Osteoblast (primary cell): ENCODE data around the gene PHAF1. TPM values are rescaled to one million over a fixed set of nuclear protein-coding genes. Genes with fewer than 3 reads are reported as not detected.

Source experiments
- DNase-seq: peaks from one replicate; pipeline ENCODE4 v3.0.0; 2011; ENCODE audit warnings: low spot score, mixed read lengths; ENCODE audit not compliant: insufficient read length; ENCODE audit errors: missing footprints
- H2AFZ ChIP-seq: 2 replicates; pipeline ENCODE4 v1.6.0; 2011; ENCODE audit warnings: mild to moderate bottlenecking, low read length
- H3K27ac ChIP-seq: 2 replicates; pipeline ENCODE4 v1.5.1; 2011; ENCODE audit warnings: mild to moderate bottlenecking, low read depth, low read length, moderate library complexity
- H3K27me3 ChIP-seq: 2 replicates; pipeline ENCODE4 v1.6.0; 2012; ENCODE audit warnings: mild to moderate bottlenecking, control low read depth, inconsistent platforms, low read length, moderate library complexity; ENCODE audit not compliant: insufficient read depth
- H3K36me3 ChIP-seq: 2 replicates; pipeline ENCODE4 v1.5.1; 2011; ENCODE audit warnings: mild to moderate bottlenecking, low read length, control low read depth, moderate library complexity; ENCODE audit not compliant: insufficient read depth
- H3K4me1 ChIP-seq: 2 replicates; pipeline ENCODE4 v1.5.1; 2011; ENCODE audit warnings: mild to moderate bottlenecking, low read length, control low read depth, moderate library complexity; ENCODE audit not compliant: insufficient read depth
- H3K4me2 ChIP-seq: 2 replicates; pipeline ENCODE4 v1.6.0; 2011; ENCODE audit warnings: mild to moderate bottlenecking, low read length; ENCODE audit not compliant: insufficient read depth
- H3K4me3 ChIP-seq: fragments of 200-600 bp; sonication (generic); 3 replicates; pipeline ENCODE4 v1.5.1; 2012; ENCODE audit warnings: mild to moderate bottlenecking, low read length, inconsistent platforms; ENCODE audit not compliant: insufficient read depth
- H3K79me2 ChIP-seq: 2 replicates; pipeline ENCODE4 v1.6.0; 2012; ENCODE audit warnings: mild to moderate bottlenecking, low read length, control low read depth, inconsistent platforms; ENCODE audit not compliant: insufficient read depth
- H3K9me3 ChIP-seq: 2 replicates; pipeline ENCODE4 v1.5.1; 2011; ENCODE audit warnings: low read depth, low read length, control low read depth
- H4K20me1 ChIP-seq: 2 replicates; pipeline ENCODE4 v1.6.0; 2012; ENCODE audit warnings: mild to moderate bottlenecking, low read length, control low read depth; ENCODE audit not compliant: insufficient read depth
- total RNA-seq: library from RNA; depleted of rRNA; stranded (reverse); fragments of >200 nt; gene quantifications from 2 replicates; pipeline ENCODE4 v1.2.3, GENCODE V29; 2012
- TF ChIP-seq, protein P1 (sequence below): IDR thresholded peaks from 2 replicates; pipeline ENCODE4 v1.5.1; 2011; ENCODE audit warnings: mild to moderate bottlenecking, low read depth, low read length, moderate library complexity; ENCODE audit errors: extremely low read depth

Gene PHAF1
- total RNA-seq, 1 donor: 13.8 TPM

DNA sequence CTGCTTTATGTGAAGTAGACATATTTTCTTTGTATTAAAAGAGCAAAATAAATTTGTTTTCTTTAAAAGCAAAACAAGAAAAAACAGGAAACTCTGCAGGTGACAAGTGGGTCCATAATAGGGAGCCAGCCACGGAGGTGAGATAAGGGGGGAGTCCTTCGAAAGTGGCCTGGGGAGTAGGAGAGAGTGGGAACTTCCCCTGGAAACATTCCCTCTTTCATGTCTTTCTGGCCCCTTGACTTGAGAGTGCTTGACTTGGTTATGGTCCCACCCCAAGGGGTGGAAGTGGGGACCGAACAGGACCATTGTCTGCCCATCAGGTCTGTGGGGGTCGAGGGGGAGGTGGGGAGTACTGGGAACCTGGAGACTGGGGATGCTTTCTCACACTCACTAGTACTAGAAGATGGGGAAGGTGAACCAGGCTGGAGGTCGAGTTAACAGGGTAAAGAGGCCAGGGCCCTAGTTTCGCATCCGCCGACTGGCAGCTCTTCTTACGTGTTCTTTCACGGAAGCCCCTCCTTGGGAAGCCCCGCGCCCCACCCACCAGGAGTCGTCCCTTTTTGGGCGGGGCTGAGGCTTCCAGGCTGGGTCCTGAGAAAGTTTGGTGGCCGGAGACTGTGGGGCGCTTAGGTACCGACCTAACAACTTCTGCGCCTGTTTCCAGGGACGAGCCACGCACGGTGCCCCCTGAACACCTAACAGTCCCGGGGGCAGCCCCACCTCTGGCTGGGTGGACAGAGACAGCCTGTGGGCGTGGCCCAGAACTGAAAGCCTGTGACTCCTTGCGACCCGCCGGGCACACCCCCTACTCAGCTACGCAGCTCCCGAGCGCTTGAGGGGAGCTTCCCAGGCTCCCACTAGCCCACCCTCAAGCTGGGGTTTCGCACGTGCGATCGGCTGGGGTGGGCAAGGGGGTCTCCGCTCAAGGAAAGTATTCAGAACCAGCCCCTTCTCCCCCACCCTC, 49.2 kb downstream of the PHAF1 start:
- Histone ChIP-seq H3K27me3 (peaks cover 18% of the 10 kb centered on the region), H2AFZ (peak overlapping the region; percentile 80), H3K27ac (peak overlapping the region; percentile 37), H3K4me3 (peak overlapping the region; percentile 97), H4K20me1 (peaks cover 52% of the 10 kb centered on the region), H3K79me2 (peaks cover 4% of the 10 kb centered on the region), H3K4me1 (peaks cover 14% of the 10 kb centered on the region), H3K36me3 (peaks cover 6% of the 10 kb centered on the region), H3K9me3 (no peaks in the 10 kb centered on the region), H3K4me2 (peak overlapping the region; percentile 97)
- DNase-seq: peak; percentile 97
- TF ChIP-seq, protein P1, sequence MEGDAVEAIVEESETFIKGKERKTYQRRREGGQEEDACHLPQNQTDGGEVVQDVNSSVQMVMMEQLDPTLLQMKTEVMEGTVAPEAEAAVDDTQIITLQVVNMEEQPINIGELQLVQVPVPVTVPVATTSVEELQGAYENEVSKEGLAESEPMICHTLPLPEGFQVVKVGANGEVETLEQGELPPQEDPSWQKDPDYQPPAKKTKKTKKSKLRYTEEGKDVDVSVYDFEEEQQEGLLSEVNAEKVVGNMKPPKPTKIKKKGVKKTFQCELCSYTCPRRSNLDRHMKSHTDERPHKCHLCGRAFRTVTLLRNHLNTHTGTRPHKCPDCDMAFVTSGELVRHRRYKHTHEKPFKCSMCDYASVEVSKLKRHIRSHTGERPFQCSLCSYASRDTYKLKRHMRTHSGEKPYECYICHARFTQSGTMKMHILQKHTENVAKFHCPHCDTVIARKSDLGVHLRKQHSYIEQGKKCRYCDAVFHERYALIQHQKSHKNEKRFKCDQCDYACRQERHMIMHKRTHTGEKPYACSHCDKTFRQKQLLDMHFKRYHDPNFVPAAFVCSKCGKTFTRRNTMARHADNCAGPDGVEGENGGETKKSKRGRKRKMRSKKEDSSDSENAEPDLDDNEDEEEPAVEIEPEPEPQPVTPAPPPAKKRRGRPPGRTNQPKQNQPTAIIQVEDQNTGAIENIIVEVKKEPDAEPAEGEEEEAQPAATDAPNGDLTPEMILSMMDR: no peak

DNA sequence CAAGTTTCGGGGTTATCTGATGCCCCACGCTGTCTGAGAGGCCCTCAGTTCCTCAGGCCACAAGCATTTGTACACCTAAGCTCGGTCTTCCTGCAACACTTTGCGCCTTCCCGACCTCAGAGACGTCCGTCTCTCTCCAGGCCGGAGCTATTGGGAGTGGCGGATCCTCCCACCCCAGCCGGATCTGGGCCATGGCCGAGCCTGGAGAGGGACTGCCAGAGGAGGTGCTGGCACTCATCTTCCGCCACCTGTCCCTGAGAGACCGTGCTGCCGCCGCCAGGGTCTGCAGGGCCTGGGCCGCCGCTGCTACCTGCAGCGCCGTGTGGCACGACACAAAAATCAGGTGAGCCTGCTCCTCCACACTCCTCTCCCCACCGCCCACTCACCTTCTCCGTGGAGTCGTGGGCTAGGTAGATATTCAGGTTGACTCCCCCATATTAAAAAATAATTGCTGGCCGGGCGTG, 51.9 kb downstream of the PHAF1 start:
- no peaks in the 10 kb centered on the region for H3K9me3 ChIP-seq
- no peak overlapping the region for H3K4me3 ChIP-seq
- H2AFZ ChIP-seq: no peak overlapping the region
- peaks cover 34% of the 10 kb centered on the region for H3K27me3 ChIP-seq
- H3K4me2 ChIP-seq: peak overlapping the region; percentile 97
- no peak for DNase-seq
- peaks cover 16% of the 10 kb centered on the region for H3K4me1 ChIP-seq
- TF ChIP-seq, protein P1: no peak
- H3K79me2 ChIP-seq: peaks cover 4% of the 10 kb centered on the region
- H3K27ac ChIP-seq: no peak overlapping the region
- H3K36me3 ChIP-seq: no peaks in the 10 kb centered on the region
- peaks cover 37% of the 10 kb centered on the region for H4K20me1 ChIP-seq

DNA sequence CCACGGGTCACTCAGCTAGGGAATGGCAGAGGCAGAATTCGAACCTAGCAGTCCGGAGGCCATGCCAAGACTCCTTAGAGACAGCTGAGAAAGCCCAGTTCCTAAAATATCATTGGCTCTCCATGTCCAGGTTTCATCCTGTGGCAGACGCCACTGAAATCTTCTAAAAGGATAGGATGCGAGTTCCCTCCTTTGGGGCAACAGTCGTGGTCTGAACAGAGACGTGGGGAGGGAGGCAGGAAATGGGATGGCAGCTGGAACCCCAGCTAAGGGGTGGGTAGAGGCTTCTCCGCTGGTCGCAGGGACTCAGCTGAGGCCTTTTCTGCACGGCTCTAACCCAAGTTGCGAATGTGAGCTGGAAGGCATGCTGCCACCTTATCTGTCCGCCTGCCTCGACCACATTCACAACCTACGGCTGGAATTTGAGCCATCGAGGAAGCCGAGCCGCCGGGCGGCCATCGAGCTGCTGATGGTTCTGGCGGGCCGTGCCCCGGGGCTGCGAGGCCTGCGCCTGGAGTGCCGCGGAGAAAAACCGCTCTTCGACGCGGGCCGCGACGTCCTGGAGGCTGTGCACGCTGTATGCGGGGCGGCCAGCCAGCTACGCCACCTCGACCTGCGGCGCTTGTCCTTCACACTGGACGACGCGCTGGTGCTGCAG, 52.9 kb downstream of the PHAF1 start:
- TF ChIP-seq, protein P1: no peak
- peaks cover 16% of the 10 kb centered on the region for H3K4me1 ChIP-seq
- peak overlapping the region; percentile 57 for H3K4me2 ChIP-seq
- H3K79me2 ChIP-seq: peaks cover 4% of the 10 kb centered on the region
- no peak overlapping the region for H2AFZ ChIP-seq
- H3K4me3 ChIP-seq: no peak overlapping the region
- no peak overlapping the region for H3K27ac ChIP-seq
- H3K27me3 ChIP-seq: peaks cover 34% of the 10 kb centered on the region
- no peaks in the 10 kb centered on the region for H3K9me3 ChIP-seq
- H3K36me3 ChIP-seq: no peaks in the 10 kb centered on the region
- peak; percentile 95 for DNase-seq
- peaks cover 31% of the 10 kb centered on the region for H4K20me1 ChIP-seq
